PC-9 (cell line): ENCODE measurements around the gene KIF1C.

Experiments used
- CTCF ChIP-seq: fragments of 200-600 bp; sonication (generic); conservative IDR thresholded peaks from 2 replicates; pipeline ENCODE4 v1.6.1; 2017; ENCODE audit warnings: mixed run types, antibody characterized with exemption, mild to moderate bottlenecking, moderate library complexity
- EZH2 ChIP-seq: fragments of 200-600 bp; sonication (generic); IDR thresholded peaks from 2 replicates; pipeline ENCODE4 v1.8.0; 2017; ENCODE audit warnings: antibody characterized with exemption, low read depth

- TF ChIP-seq CTCF (no peak), EZH2 (no peak)
These were observed 5.6 kb downstream of the KIF1C start for GRCh38 chr17:5003214-5003867.
